ENCODE data around the gene NMRK2.
"Not testable (repeated sequence)": the region's sequence is repeated elsewhere in the genome, so short reads cannot be mapped to it uniquely, and the experiment has no call there.

Gene NMRK2

DNA sequence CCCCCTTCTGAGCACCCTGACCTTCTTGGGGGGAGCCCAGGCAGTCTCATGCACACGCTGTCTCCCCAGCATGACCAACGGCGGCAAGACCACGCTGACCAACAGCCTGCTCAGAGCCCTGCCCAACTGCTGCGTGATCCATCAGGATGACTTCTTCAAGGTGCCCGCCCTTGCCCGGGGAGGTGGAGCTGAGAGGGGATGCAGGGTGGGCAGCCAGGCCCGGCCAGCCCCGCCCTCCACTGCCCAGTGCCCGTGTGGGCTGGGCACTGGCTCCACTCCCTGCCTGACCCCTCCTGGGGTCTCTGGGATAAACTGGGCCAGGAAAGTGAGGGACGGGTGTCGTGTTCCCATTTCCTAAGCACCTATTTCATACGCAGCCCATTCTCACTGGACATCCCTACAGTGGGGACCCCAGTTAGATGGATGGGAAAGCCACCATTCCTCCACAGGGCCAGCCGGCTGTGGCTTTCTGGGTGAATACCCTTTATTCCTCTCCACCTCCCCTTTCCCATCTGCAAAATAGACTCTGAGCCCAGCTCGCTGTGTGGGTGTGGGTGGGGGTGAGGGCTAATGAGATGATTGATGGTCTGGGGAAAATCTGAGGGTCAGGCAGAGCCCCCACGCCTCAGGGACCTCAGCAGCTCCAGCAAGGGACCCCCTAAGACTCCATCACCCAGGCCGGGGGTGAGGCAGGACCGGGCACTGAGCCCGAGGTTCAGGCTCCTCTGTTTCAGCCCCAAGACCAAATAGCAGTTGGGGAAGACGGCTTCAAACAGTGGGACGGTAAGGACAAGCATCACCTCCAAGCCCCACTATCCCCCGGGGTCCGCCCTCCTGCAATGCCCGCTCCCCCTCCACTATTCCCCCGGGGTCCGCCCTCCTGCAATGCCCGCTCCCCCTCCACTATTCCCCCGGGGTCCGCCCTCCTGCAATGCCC is 3.9 kb downstream of the NMRK2 start:
- DNase-seq: no peak

DNA sequence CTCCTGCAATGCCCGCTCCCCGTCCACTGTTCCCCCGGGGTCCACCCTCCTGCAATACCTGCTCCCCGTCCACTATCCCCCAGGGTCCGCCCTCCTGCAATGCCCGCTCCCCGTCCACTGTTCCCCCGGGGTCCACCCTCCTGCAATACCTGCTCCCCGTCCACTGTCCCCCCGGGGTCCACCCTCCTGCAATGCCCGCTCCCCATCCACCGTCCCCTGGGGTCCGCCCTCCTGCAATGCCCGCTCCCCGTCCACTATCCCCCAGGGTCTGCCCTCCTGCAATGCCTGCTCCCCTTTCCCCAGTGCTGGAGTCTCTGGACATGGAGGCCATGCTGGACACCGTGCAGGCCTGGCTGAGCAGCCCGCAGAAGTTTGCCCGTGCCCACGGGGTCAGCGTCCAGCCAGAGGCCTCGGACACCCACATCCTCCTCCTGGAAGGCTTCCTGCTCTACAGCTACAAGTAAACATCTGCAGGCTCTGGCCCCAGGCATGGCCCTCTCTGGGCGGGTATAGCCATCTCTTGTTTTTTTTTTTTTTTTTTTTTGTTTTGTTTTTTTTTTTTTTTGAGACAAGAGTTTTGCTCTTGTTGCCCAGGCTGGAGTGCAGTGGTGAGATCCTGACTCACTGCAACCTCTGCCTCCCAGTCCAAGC is 5.6 kb downstream of the NMRK2 start:
- DNase-seq: not testable (repeated sequence)

DNA sequence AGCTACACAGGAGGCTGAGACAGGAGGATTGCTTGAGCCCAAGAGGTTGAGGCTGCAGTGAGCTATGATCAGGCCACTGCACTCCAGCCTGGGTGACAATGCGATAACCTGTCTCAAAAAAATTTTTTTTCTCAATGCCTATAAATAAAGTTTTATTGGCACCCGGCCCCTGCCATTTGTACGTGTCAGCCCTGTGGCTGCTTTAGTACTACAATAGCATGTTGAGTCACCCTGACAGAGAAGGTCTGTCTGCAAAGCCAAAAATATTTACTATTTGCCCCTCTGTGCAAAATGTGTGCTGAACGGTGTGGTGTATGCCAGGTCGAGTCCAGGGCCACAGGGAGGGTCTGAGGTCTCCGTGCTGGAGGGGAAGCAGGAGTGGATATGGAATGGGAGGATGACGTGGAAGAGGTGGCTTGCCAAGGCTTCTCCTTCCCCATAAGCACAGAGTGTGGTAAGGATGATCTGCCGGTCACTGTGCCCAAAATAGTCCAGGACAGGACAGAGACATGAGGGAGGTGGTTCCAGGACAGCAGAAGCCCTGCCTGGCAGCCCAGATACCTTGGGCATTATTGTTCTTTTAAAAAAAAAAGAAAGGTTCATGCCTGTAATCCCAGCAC is 10.0 kb downstream of the NMRK2 start:
- no peak for DNase-seq

DNA sequence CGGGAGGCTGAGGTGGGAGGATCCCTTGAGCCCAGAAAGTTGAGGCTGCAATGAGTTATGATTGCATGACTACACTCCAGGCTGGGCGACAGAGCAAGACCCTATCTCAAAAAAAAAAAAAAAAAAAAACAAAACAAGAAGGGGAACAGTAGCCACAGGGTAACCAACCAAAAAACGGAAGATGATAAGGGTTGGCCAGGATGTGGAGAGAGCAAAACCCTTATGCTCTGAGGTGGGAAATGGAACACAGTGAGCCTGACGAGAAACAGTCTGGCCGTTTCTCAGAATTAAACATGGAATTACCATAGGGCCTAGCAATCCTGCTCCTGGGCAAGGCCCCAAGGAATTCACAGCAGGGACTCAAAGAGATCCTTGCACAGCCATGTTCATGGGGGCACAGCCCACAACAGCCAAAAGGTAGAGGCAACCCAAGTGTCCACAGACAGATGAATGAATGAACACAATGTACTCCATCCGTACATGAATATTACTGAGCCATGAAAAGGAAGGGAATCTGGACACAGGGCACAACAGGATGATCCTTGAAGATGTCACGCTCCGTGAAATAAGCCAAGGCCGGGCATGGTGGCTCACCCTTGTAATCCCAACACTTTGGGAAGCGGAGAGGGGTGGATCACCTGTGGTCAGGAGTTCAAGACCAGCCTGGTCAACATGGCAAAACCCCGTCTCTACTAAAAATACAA is 11.3 kb downstream of the NMRK2 start:
- no peak for DNase-seq

DNA sequence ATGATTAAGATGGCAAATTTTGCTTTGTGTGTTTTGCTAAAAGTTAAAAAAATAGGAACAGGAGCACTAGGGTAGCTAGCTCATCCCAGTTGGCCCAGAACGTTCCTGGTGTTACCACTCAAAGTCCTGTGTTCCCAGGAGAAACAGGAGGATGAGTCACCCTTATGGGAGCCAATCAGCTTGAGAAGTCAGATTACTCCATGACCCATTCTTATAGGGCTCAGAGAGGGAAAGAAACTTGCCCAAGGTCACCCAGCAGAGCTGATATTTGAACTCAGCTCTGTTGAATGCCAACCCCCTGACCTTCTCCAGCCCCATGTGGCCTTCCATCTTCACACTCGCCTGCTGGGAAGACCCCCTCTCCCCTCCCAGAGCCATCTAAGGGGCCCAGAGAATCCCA is 13.0 kb downstream of the NMRK2 start:
- no peak for DNase-seq

DNA sequence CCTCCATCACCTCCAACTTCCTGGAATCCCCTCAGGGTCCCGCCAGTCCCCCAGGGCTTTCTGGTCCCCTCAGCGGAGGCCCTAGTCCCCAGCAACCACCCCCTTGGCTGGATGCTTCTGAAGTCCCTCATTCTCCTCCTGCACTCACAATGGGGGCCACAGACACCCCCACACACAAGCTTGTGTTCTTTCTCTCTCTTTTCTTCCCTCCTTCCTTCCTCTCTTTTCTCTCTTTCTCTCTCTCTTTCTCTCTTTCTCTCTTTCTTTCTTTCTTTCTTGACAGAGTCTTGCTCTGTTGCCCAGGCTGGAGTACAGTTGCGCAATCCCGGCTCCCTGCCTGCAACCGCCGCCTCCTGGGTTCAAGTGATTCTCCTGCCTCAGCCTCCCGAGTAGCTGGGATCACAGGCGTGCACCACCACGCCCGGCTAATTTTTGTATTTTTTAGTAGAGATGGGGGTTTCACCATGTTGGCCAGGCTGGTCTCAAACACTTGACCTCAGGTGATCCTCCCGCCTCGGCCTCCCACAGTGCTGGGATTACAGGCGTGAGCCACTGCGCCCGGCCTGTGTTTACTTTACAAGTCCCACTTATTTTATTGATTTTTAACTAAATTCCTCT is 14.6 kb downstream of the NMRK2 start:
- DNase-seq: not testable (repeated sequence)

DNA sequence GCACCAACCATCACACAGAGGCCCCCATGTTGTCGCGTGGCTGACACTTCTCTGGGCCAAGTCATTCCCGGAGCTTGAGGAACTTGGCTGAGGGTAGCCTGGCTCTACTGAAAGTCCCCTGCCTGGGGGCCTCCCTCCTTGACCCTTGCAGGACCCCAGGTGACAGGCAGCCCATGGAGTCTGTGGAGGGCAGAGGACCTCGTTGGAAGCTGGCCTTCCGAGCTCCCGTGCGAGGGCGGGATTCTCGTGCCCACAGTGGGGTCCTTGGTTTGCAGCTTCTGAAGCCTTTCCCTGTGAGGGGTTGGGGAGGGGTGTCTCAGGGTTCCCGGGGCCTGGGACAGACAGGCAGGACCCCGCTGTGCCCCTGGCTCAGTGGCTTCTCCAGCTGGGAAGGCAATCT is 16.4 kb downstream of the NMRK2 start:
- no peak for DNase-seq

DNA sequence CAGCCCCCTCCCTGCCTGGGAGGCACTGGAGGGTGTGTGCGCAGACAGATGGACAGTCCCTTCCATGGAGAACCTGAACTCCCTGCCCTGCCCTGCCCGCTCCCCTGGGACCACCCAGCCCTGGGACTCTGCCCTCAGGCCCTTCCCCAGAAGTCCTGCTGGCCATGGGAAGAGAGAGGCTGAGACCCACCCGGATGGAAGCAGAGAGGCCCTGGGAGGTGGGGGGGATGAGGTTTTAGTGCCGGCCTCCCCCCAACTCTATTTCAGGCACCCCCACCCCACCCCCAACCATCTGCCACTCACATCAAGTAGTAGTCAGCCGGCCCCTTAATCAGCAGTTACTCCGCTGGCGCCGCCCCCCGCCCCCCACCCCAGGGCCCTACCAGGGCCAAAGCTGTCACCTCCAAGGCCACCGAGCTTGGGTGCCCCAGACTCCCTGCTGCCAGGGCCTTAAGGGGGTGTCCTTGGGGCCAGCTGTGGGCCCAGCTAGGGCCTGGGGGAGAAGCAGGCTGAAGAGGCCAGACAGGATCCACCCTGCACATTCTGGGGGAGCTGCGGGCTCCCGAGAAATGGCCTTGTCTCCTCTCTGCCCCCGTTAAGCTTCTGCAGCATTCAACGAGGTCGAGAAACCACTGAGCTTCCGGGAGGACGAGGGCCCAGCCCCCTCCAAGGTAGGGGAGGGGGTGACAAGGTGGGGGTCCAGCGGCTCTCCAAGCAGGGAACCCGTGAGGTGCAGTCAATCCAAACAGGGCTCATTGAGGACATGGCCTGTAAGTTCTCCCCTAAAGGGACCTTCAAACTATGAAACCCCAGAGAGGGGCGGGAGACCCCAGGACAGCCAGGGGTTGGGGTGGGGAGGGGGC is 17.4 kb downstream of the NMRK2 start:
- DNase-seq: no peak

DNA sequence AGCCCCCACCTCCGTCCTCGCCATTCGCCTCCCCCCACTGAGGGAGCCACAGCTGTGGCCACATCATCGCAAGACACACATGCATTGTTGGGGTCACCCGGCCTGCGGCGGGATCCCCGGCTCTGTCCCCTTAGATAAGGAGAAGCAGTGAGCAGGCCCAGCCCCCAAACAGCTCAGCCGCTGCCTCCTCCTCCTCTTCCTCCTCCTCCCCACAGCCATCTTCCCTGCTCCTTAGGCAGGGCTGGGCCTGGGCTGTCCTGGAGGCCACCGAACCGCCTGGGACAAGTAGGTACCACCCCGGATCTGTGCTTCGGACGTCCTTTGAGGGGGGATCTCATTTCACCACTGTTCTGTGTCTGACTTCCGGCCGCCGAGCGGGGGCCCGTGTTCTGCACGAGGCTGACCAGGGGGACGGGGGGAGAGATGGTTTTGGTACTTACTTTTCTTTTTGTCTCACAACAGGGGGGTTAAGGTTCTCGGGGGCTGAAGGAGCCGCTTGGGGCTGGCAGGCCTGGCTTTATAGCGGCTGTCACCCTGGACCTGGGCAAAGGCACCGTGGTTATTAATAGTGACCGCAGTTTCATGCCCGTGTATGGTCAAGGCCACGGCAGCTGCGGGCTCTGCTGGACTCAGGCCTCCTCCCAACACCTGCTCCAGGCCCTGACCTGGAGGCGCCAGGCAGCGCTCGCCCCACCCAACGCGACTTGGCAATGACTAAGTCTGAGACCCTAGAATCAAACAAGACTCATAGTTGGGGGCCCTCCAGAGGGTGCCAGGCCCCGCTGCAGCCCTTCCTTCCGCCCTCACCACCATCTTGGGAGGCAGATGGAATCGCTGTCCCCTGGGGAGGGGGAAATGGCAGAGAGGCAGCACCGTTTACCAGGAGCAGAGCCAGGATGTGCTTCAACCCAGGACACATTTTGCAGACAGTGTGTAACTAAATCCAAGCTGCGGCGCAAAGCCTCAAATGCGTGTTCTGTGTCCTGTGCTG is 18.3 kb downstream of the NMRK2 start:
- no peak for DNase-seq

DNA sequence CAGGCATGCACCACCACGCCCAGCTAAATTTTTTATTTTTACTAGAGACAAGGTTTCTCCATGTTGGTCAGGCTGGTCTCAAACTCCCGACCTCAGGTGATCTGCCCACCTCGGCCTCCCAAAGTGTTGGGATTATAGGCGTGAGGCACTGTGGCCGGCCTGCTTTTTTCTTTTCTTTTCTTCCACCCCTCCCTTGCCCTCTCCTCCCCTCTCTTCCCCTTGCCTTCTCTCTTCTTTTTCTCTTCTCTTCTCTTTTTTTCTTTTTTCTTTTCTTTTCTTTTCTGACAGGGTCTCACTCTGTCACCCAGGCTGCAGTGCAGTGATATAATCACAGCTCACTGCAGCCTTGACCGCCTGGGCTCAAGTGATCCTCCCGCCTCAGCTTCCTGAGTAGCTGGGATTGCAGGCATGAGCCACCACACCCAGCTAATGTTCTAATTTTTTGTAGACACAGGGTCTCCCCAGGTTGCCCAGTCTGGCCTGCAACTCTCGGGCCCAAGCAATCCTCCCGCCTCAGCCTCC is 19.9 kb downstream of the NMRK2 start:
- DNase-seq: not testable (repeated sequence)

DNA sequence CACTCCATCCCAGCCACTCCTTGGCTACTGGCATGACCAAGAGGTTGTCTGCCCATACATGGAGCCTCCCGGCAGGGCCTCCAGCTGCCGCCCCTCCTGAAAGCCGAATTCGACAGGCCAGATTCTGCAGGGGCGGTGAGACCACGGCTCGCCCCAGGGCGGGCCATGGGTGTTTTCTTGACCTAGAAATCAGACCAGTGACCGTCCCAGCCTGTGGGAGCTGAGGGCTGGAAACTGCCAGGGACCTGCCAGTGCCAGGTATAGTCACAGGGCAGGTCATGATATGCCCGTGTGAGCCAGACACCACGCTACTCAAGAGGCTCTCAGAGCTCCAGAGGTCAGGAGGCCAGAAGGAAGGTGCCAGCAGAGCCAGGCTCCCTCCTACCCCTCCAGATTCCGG is 21.2 kb downstream of the NMRK2 start:
- no peak for DNase-seq

DNA sequence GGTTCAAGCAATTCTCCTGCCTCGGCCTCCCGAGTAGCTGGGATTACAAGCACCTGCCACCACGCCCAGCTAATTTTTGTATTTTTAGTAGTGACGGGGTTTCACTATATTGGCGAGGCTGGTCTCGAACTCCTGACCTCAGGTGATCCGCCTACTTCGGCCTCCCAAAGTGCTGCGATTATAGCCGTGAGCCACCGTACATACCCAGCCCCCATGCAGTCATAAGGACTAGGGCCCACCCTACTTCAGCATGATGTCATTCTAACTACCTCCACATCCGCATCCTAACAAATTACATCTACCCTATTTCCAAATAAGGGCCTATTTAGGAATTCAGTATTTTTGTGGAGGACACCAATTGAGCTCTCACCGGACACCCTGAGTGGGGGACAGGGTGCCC is 22.4 kb downstream of the NMRK2 start:
- not testable (repeated sequence) for DNase-seq

DNA sequence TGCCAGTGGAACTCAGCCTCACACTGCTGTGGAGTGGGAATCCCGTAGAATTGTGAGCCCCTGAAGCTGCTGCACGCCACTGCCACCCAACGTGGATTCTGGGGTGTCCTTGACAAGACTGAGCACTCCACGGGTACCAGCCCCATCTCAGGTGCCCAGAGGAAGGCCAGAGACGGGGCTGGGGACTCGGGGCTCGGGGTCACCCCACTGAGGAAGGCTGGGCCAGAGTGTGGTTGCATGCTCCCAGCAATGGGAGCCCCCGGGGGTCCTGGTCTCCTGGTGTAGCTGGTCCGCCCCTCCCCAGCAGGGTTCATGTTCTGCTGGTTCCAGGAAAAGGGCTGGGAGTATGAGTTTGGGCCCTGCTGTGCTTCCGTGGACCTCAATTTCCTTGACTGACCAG is 22.8 kb downstream of the NMRK2 start:
- DNase-seq: no peak

DNA sequence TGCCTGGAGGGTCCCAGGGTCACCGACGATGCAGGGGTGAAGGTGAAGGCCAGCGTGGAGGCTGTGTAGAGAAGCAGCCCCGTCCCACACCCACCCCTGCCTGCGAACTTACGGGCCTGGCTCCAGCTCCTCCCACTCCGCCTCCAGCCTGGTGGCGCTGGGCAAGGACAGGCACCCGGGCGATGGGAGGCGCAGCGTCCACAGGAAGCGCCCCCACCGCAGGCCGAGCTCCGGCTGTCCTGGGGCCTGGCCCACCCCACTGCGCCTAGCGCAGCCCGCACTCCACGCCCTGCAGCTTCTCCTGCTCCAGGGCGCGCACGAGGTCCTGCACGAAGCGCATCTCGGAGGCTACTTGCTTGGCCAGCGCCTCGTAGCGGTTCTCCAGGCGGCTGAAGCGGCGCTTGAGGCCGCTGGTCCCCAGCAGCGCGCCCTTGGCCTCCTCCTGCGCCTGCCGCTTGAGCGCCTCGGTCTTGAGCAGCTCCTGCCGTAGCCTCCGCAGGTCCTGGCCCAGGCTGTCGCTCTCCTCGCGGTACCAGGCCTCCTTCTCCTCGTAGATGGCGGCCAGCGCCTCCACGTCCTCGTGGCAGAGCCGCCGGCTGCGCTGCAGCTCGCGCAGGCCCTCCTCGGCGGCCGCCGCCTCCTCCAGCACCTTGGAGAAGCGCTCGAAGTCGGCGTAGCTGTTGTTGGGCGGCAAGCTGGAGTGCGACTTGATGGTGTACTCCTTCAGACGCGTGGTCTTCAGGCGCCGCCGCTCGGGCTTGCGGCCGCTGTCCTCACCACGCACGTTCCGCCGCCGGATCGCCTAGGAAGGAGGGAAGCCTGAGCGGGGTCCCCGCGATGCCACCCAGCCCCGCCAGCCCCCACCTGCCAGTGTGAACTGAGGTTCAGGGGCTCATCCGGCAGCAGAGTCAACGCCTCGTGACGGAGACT is 26.2 kb downstream of the NMRK2 start:
- no peak for DNase-seq

DNA sequence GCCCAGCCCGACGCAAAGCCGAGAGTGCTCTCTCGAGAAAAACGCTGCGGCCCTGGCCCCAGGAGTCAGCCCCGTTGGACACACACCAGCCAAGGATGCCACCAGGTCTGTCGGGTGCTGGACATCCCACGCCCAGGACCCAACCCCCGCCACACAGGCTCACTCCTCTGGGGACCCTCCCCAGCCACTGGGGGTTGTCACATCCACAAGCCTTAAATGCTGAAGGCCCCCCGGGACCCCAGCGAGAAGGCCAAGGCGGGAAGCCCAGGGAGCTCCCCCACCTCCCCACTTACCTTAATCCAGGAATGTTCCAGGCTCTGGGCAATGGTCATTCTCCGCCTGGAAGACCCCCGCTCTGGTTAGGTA is 26.9 kb downstream of the NMRK2 start:
- DNase-seq: no peak

DNA sequence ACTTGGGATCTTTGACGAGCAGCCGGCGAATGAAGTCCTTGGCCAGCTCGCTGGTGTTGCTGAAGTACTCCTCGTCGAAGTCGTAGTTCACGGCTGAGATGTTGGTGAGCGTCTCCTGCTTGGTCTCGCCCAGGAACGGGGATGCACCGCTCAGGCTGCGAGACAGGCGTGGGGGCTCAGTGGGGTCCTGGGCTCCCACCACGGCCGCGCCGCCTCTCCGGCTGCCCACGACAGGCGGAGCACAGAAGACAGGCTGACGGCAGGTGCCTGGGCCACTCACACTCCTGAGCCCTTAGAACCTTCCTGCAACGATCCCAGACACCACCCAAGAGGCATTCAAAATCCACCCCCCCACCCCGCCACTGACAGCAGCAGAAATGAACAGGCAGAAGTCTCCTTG is 28.1 kb downstream of the NMRK2 start:
- no peak for DNase-seq

DNA sequence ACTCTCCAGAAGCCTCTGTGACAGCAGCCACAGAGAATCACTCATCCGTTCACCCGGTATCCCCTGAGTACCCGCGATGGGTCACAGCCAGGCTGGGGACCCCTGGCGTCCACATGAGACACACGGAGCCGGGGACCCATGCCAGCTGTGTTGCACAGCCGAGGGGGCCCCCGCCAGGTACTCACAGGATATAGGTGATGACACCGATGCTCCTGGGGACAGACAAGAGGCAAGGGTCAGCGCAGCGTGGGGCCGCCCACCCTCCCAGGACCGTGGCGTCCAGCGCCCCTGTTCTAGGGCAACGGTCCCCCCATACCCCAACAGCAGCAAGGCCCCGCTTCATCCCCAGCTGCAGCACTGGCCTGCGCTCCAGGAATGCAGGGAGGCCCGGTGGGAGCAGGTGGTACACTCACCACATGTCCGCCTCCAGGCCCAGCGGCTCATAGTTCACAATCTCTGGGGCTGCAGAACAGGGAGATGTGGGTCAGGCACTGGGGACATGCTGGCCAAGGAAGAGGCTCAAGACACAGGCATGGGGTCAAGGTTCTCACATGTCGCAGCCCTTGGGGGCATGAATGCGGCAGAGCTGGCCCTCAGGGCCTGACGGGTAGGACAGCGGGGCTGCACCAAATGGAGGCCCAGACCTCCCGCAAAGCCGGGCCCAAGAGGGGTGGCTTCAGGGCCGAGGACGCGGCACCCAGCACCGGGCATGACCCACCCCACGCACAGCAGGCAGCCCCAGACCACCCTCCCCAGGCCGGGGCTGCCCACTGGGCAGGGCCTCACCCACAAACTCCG is 30.8 kb downstream of the NMRK2 start:
- DNase-seq: no peak
